Kasumi-1 (cell line): ENCODE results near the gene CTNNBL1.

Experiments
- DNase-seq, 2 experiments: peaks; one replicate each; lab custom pipeline; 2025; lab: John Stamatoyannopoulos, UW

Gene CTNNBL1

DNA sequence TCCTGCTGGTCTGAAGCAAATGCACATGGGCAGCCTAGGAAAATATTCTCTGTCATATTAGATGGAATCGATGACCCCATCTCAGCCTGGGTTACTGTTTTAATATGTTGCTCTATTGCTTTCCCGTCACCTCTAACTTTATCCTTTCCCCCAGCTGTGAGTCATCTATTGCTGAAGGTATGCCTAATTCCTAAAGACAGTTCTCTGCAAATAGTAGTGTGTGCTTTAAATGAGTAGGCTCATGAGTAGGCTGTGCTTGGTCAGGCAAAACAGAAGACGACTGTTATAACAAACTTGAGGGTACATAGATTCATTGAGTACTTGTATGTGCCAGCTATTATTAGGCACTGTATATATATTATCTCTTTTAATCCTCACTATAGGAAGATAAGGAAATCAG, 47.2 kb downstream of the CTNNBL1 start:
- no peak for DNase-seq

DNA sequence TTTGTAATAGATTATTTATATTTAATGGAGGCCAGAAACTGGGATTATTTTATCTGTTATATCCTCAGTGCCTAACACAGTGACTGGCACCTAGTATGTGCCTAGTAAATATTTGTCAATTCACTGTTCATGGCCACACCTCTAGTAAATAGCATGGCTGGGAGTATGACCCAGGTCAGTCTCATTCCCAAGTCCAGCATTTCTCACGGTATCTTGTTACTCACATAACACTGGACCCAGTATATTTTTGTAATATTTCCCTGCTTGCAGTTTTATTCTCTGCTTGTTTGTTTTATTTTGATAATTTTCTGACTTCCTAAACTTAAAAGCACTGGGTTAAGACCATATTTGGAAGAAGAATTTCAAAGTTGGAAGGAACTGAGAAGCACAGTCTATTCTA, 47.7 kb downstream of the CTNNBL1 start:
- no peak for DNase-seq

DNA sequence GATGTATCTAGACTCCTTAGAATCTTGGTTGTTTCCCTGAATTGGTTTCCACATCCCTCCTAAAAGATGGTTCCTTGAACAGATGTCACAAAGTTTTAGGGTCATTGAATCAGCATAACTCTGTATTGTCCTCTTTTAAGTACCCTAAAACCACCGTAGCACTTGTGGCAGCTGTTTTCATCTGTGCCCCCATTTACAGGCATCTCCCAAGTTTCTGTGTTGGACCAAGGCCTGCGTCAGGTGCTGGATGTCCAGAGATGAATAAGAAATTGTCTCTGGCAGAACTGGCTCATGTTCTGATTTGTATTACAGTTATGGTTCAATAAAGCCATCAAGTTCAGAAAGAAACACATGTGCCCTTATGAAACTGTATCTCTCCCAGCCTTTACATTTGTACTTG, 48.3 kb downstream of the CTNNBL1 start:
- no peak for DNase-seq

DNA sequence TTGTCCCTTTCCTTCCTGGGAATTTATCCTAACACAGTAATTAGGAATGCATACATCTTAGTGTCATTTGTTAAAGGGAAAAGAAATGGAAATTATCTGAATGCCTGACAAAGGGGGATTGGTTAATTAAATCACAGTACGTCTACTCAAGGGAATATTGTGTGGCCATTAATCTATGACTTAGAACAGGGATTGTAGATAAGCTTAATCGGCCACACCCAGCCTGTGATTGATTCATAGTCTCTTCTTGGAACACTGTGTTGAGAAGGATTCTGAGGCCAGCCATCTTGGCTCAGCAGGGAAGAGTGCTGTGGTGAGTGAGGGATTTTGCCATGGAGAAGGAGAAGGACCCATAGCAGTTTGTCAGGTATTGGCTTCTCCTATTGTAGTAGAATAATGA, 50.5 kb downstream of the CTNNBL1 start:
- DNase-seq: no peak

DNA sequence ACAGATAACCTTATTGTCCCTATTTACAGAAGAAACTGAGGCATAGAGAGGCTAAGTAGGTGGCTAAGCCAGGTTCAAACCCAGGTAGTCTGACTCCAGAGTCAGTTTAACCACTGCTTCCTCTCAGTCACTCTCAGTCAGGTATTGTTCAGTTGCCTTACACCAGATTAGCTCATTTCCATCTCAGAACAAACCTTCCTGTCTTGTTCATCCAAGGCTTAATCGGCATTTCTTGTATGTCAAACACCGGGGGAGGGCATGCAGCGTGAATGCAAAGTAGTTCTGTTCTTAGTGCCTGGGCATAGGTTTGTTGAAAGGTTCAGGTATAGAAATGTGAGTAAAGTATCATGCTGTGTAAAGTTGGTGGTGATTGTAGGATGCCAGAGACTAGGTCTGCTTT, 51.7 kb downstream of the CTNNBL1 start:
- DNase-seq: no peak

DNA sequence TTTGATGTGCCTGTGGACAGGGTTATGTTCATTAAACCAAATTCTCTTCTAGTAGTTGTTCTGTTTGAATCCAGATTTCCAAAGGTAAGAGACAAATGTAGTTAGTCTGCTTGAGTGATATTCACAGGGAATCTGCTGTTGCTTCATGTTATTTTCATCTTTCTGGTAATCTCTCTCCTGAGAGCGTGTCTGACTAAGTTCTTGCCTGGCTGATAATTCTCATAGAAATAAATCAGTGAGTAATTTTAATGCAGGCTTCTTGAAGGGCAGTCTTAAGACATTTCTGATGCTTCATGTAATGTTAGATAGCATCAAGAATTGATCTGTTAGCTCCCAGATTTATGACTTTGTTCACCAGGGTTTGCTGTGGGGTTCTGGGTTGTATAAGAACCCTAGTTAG, 54.2 kb downstream of the CTNNBL1 start:
- DNase-seq: no peak

DNA sequence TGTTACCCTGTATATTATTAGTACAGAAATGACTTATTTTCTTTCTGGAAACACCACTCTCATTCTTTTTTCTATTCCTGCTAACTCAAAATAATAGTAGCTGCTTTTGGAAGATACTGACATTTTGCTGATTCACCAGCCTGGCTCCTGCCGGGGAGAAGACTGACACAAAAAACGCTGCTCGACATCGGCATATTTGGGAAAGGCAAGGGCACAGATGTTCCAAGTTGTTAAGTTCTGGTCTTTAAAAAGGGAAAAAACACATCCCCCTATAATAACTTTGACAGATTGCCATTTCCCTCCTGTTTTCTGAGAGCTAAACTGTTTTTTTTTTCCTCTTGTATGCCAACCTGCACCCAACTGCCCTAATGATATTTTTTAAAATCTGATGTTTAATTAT, 55.4 kb downstream of the CTNNBL1 start:
- DNase-seq: no peak

DNA sequence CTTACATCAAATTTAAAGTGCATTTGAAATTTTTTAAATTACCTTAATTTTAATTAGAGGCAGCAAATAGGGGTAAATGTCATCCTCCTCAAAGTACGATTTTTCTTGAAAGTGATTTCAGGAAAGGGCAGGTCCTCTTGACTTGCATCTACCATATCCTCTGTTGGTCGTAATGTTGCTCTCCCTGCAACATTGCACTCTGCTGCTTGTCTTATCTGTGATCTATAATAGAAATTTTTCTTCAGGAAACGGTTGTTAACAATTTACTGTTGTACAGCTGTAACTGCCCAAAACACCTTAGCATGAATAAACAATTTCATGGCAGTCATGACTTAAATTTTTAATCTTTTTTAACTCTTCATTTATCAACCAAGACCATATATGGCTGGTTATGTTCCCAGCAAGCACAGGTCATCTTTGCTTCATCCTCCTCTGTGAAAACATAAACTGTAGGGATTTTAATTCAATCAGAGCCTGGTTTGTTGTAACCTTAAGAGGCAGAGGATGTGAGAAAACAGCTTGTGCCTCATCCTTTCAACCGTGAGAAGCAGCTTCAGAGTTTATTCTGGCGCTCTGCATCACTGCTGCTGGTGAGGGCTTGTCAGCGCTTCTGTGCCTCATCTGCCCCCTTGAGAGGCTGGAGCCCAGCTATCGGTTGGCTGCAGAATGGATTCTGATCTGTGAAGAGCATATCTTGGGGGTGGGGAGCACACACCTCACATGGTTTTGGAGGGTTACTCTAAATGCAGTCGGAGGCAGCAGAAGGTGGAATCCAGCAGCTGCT, 56.0 kb downstream of the CTNNBL1 start:
- no peak for DNase-seq

DNA sequence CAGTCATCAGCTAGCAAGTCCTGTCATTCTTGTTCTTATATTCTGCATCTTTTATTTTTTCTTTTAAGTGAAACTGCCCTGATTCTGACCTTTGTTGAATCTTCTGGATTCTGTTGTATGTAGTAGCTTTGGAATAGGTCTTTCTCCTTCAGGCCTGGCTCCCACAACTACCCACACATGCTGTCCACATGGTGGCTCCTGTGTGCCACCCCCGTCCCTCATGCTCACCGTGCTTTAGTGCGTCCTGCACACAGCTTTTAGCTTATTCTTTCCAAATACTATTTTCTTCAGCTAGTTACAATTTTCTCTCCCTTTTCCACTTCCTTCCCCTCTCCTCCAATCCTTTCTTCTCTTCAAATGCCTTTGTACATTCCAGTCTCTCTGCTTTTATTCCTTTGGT, 61.8 kb downstream of the CTNNBL1 start:
- DNase-seq: peak; percentile 5 to 26

DNA sequence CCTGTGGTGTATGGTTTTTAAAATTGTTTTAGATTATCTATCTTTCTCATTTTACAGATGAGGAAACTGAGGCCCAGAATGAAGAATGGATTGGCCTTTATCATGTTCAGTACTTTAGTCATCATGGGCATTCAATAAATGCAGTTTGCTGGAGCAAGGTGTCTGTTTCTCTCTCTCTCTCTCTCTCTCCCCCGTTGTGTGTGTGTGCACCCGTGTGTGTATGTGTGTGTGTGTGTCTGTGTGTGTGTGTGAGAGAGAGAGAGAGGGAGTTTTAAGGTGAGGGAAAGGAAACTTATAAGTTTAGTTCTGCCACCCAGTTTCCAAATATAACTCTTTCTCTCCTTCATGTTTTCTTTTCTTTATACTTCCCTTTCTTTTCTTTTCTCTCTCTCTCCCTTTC, 62.4 kb downstream of the CTNNBL1 start:
- DNase-seq: no peak

DNA sequence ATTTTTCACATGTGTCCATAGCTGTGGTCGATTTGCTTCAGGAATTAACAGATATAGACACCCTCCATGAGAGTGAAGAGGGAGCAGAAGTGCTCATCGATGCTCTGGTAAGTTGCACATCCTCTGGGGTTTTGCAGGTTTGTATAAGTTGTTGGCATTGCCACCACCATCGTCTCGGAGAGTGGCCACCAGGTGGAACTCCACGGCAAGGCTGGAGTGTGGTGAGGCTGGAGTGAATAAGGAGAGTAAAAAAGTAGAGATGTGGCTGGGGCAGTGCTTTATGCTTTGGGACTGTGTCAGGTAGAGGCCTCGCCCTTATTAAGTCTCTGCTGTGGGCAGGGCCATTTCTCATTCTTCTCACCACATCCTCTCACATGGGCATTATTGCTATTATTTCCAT, 63.7 kb downstream of the CTNNBL1 start:
- no peak for DNase-seq

DNA sequence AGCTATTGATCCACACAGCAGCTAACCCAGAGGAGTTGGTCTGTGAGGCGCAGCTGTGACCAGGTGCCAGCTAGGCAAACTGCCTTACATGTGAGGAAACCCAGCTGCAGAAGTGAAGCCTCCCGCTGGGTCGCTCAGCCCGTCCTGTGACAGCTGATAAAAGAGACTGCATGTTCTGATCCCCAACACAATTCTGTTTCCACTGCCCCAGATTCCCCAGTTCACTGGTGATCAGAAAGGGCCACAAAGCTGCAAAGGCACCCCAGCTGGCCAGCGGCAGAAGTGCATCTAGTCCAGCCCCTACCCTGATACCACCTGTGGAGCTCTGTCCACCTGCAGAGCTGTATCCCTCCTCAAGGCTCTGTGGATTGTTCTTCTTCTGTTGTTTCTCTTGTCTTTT, 64.5 kb downstream of the CTNNBL1 start:
- no peak for DNase-seq

DNA sequence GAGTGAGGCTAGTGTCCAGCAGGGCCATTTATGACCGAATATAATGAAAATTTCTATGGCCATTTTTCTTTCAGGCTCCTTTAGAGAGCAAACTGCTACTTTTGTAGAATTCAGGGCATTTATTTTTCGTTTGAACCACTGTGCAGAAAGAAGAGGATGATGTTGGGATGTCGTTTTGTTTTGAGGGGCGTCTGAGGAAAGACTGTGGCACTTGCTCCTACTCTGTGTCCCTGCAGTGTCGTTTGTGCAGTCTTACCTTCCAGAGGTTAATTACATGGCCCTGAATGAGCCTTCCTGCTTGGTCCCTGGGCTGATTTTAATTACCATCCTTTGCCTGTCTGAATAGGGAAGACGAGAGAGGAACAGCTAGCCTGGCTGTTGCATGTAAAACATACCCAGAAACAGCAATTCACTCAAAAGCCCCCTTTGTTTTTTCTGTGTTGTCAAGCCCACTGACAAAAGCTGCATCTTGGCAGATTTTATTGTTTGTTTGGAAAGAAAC, 65.3 kb downstream of the CTNNBL1 start:
- no peak for DNase-seq

DNA sequence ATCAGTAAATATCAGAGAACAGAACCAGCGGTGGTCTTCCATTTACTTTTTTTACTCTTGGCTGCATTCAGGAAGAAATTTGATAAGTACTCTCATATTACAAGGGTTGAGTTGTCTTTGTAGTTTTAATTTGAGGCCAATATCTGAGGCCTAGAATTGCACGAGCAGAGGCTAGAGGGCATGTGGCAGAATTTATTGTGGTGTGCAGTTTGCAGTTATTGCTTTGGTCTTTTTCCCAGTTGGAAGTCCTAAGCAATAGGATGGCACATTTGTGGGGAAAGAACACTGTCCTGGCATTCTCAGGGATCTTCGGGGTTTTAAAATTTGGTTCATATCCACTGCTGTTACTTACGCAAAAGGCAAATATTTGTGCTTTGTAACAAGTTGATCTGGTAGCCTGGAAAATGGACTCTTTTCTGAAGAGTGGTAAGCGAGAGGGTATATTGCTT, 66.0 kb downstream of the CTNNBL1 start:
- no peak for DNase-seq

DNA sequence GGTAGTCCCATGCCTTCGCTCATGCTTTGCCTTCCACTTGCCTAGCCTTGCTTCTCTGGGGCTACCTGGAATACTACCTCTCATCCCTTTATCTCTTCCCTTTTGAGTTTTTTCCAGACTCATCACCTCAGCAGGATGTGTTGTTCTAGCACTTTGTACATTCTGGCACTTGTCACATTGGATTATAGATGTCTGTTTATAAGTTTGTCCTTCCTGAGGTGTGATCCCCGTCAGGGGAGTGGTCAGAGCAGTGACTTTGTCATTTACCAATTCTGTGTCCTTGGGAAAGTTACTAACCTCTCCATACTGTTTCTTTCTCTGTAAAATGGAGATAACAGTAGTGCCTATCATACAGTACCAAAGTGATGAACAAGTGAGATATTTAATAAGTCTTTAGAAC, 66.5 kb downstream of the CTNNBL1 start:
- DNase-seq: no peak

DNA sequence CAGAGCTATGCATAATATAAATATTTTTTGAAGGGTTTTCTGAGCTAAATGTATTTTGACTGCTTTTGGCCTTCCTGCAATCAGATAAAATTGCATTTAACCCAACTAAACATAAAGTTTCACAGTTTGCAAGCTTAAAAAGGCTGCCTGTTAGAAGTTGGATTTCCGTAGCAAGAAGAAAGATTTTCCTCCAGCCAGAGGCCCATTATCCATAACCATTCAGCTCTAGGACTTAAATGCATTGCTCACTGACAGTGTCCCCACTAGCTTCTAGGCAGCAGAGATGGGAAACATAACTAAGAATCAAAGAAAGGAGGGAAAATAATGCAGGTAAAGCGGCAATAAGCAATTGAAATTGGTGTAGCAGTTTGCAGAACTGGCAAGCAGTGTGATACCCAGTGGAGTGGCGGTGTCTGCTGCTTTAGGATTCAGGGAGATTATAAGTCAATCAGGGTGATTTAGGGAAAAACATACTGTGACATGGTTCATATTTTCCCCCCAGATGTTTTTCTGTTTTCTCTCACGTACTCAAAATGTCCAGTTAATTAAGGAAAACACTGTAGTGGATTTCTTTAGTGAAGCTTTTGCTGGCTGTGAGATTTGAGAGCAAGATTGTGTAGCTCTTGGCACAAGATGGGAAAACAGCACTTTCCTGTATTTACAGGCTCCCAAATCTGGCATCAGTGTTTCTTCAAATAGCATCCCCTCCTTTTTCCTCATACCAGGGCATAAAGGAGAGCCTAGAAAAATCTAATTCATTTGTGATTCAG, 69.1 kb downstream of the CTNNBL1 start:
- DNase-seq: no peak

DNA sequence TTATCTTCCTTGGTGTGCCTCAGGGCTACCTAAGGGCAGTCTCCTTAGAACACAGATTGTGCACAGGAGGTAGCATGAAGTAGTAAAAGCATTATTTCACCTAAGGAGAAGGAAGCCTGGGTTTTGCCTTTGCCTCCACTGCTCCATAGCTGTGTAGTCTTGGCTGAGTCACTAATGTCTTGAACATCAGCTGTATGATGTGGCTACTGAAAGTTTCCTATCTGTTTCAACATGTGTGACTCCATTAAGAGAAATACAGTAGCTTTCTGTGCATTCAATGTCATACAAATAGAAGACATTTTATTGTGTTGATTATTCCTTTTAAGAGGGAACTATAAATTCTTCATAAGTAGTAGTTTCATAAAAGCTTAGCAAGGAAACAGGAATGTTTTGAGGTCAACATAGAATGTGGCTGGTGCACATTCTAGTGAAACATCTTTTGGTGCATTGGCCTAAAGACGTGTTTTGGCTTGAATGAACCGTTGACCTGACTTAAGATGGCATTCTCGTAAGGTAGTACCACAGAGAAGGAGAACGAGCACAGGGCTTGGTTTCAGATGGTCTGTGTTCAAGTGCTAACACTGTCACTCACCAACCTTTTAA, 70.6 kb downstream of the CTNNBL1 start:
- no peak for DNase-seq

DNA sequence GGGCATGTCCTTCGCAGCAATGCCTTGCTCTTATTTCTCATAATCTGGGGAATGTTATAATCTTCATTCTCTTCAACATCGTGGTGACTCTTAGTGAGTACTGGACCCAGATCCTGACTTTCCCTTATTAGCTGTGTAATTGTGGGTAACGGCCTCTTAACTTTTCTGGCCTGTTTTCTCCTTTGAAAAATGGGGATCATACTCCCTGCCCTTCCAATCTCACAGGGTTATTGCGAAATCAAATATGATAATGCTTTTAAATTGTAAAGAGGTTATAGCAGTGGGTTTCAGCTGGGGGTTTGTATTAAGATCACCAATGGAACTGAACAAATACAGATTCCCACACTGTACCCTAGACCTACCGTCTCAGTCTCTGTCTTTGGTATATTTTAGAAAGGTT, 77.1 kb downstream of the CTNNBL1 start:
- no peak for DNase-seq

DNA sequence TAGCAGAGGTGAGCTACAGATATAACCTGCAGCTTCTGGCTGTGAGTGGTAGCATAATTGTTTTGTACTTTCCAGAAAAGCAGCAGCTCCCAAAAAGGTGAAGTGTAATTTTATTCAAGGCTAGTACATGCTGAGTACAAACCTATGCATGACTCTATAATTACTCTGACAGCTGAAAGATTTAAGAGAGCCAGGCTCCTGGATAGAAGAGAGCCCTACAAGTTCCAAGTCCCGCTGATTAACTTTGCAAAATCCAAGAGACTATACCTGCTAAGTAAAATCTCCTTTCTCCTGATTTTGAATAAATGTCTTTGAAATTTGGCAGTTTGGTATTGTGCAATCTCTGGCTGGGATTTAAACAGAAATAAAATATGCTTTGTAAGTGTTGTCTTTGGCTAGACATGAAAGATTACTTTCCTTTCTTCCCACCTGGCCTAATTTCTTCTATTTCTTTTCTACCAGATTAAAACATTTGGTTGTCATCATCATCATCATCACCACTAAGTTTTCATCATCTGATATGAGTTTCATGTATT, 79.5 kb downstream of the CTNNBL1 start:
- DNase-seq: no peak

DNA sequence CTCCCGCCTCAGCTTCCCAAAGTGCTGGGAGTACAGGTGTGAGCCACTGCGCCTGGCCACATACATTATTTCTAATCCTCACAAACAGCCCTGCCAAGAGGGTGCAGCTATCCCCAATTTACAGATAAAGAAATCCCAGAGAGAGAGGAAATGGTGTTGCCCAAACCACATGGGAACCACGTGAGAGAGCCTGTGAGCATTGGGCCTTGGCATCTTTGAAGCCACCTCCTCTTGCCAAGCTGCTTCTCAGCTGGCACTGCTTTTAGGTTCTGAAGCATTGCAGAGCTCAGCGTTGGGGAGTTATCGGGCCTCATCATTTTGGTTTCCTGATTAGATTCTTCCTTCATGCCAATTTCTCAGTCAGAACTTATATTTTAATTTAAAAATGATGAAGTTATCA, 80.3 kb downstream of the CTNNBL1 start:
- no peak for DNase-seq

DNA sequence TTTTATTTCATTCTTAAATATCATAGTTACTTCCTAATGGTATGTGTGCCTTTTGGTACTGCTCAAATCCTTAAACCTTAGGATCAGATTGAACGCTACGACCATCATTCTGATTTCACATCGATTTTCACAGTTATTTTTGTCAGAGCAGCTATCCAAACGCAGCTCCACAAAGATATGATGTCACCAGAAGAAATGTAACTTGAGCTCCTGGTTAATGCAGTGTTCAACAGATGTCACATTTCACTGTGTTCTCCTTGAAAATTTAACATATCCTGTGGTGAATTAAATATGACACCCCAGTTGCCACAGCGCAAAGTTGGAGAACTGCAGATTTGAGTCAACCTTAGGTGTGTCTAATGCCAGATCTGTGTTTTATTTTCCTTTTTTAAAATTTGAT, 81.4 kb downstream of the CTNNBL1 start:
- DNase-seq: no peak

DNA sequence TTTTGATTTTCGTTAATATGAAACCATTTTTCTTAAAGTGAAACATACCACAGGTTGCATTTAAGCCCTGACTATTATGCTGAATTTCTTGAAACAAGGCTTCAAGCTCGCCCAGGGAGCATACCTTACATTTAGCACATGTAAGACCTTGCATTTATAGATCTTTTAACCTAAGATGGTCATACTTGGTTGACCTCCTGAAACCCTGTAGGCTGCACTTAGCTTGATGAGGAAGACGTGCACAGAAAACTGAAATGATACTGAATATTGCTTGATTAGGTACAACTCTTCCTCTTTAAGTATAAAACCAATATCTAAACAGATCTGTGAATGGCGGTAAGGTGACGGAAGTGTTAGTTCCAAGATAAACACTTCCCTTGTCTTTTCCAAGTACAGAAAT, 82.2 kb downstream of the CTNNBL1 start:
- DNase-seq: no peak

DNA sequence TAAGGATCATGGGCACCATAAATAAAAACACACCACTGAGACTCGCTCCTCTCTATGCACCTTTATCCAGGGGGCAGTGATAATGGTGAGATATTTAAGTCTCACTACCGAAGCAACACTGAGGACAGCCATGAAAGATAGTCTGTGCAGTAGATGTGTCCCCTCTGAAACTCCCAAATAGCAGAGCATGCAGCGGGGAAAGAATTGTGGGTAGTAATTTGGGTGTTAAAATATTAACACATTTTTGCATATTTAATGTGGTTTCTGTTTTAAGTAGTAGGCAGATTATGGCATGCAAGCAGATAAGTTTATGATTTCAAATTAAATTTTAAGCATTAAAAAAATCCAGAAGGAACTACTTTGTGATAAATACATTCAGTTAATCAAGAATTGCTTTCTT, 82.7 kb downstream of the CTNNBL1 start:
- DNase-seq: no peak
